ENCODE measurements around the gene PAM16.

The PAM16 gene

DNA sequence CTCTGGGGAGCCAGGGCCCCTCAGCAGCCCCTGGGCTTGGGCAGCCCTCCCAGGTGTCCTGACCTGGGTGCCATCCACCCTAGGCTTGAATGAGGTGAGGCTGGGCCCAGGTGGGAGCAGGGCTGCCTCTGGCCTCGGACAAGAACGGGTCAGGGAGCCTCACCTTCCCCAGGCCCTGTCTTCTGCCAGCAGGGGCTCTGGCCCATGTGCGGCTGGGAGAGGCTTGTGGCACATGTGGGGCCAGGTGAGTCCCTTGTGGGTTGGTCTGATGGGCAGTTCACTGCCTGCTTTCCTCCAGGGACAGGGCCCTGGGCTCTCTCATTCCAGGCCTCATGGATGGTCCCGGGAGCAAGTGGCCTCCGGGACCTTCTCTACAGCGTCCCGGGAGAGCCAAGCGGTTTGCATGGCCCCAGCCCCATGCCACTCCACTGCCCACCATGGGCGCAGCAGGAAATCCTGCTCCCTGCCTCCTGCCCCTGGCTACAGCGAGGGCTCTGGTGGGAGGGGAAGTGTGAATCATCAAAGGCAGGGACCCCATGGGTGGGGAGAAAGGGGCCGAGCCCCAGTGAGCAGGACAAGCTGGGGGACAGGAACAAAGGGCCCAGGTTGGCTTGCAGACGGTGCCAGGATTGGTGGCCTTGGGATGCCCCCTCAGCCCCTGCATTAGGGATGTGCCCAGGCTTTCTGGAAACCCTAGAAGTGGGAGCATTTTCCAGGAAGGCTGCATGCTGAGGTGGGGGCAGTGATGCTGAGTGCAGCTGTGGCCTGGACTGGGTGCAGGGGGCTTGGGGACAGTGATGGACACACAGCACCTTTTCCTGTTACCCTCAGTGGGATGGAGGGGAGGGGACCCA is 32.7 kb upstream of the PAM16 start:
- no peak for DNase-seq

DNA sequence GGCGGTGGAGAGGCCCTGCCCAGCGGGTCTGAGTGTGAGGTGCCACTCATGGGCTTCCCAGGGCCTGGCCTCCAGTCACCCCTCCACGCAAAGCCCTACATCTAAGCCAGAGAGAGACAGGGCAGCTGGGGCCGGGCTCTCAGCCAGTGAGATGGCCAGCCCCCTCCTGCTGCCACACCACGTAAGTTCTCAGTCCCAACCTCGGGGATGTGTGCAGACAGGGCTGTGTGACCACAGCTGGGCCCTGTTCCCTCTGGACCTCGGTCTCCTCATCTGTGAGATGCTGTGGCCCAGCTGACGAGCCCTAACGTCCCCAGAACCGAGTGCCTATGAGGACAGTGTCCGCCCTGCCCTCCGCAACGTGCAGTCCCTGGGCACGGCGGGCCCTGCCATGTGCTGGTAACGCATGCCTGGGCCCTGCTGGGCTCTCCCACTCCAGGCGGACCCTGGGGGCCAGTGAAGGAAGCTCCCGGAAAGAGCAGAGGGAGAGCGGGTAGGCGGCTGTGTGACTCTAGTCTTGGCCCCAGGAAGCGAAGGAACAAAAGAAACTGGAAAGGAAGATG is 31.8 kb upstream of the PAM16 start:
- no peak for DNase-seq

DNA sequence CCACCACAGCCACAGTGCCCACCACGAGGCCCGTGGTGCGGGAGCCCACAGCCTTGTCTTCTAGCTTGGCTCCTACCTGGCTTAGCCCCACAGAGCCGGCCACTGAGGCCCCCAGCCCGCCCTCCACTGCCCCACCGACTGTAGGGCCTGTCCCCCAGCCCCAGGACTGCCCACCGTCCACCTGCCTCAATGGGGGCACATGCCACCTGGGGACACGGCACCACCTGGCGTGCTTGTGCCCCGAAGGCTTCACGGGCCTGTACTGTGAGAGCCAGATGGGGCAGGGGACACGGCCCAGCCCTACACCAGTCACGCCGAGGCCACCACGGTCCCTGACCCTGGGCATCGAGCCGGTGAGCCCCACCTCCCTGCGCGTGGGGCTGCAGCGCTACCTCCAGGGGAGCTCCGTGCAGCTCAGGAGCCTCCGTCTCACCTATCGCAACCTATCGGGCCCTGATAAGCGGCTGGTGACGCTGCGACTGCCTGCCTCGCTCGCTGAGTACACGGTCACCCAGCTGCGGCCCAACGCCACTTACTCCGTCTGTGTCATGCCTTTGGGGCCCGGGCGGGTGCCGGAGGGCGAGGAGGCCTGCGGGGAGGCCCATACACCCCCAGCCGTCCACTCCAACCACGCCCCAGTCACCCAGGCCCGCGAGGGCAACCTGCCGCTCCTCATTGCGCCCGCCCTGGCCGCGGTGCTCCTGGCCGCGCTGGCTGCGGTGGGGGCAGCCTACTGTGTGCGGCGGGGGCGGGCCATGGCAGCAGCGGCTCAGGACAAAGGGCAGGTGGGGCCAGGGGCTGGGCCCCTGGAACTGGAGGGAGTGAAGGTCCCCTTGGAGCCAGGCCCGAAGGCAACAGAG is 31.0 kb upstream of the PAM16 start:
- DNase-seq, result no peak

DNA sequence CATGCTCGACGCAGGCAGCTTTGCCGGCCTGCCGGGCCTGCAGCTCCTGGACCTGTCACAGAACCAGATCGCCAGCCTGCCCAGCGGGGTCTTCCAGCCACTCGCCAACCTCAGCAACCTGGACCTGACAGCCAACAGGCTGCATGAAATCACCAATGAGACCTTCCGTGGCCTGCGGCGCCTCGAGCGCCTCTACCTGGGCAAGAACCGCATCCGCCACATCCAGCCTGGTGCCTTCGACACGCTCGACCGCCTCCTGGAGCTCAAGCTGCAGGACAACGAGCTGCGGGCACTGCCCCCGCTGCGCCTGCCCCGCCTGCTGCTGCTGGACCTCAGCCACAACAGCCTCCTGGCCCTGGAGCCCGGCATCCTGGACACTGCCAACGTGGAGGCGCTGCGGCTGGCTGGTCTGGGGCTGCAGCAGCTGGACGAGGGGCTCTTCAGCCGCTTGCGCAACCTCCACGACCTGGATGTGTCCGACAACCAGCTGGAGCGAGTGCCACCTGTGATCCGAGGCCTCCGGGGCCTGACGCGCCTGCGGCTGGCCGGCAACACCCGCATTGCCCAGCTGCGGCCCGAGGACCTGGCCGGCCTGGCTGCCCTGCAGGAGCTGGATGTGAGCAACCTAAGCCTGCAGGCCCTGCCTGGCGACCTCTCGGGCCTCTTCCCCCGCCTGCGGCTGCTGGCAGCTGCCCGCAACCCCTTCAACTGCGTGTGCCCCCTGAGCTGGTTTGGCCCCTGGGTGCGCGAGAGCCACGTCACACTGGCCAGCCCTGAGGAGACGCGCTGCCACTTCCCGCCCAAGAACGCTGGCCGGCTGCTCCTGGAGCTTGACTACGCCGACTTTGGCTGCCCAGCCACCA is 30.2 kb upstream of the PAM16 start:
- DNase-seq, result no peak

DNA sequence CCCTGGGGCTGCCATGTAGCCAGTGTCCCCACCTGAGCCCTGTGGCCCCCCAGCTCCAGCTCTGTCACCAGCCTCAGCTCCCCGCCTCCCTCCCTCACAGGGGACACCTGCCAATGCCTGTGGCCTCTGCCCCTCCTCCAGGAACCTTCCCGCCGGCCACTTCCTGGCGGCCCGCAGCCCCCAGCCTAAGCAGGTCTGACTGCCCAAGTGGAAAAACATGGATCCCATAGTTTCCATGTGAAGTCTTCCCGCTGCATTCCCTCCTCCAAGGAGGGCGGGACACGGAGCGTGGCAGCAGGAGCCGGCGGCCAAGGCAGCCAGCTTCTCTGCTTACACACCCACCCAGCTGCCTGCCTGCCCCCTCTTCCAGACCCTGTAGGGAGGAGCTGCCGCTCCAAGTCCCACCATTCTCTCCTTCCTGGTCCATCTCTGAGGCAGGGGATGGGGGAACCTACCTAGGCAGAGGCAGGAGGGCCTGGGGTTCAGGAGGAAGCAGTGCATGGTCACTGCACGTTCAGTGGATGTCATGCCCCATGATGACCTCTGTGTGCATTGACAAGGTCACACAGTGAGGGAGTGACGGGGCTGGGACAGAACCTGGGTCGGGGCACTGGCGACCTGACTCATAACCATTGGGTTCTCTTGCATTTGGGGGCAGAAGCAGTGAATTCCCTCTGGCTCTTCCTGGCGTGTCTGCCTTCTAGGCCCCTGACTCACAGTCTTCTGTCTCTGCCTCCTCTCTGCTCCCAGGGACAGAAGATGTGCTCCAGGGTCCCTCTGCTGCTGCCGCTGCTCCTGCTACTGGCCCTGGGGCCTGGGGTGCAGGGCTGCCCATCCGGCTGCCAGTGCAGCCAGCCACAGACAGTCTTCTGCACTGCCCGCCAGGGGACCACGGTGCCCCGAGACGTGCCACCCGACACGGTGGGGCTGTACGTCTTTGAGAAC is 29.3 kb upstream of the PAM16 start:
- DNase-seq, result no peak

DNA sequence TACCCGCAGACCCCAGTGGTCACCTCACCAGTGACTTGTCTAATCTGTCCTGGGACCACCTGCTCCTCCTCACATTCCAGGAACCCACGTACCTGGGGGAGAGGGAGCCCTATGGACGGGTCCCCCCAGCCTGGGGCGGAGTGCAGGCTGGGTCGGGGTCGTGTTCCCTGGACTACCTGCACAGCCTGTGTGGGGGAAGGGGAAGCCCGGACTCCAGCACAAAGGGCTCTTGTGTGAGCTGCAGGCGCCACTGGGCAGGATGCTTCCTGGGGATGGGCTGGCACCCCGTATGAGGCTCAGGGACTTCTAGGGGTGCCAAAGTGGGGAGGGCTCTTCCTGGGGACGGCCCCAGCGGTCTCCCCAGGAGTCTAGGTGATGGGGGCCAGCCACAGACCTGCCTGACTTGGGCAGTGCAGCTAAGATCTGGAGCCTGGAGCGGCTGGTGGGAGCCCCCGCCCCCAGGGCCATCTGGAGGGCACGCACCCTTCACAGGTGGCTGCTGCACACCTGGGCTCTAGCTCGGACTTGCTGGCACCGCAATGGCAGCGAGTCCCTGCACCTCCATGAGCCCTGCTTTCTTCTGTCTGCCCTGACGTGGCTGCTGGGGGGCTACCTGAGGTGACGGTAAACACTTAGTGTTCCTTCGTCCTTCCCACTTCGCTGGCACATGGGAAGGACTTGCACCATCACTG is 28.0 kb upstream of the PAM16 start:
- DNase-seq, result no peak

DNA sequence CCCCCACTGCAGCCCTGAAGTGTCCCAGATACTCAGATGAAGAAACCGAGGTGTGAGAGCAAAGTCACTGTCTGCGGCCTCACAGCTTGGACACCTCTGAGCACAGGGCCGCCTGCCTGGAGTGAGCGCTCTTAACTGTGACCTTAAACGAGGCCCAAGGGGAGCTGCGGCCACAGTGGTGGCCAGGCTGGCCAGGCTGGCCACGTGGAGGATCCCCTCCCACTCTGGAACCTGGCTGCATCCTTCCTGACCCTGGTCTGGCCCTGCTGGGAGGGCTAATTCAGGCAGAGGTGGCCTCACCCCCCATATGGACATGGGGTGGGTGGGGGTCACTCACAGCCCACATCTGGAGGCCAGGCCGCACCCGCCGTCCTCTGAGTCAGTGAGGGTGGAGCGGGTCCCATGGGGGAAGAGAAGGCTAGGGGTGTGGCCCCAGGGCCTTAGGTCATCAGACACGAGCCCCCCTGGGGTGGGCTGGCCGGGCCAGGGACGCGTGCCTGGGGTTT is 27.1 kb upstream of the PAM16 start:
- no peak for DNase-seq

DNA sequence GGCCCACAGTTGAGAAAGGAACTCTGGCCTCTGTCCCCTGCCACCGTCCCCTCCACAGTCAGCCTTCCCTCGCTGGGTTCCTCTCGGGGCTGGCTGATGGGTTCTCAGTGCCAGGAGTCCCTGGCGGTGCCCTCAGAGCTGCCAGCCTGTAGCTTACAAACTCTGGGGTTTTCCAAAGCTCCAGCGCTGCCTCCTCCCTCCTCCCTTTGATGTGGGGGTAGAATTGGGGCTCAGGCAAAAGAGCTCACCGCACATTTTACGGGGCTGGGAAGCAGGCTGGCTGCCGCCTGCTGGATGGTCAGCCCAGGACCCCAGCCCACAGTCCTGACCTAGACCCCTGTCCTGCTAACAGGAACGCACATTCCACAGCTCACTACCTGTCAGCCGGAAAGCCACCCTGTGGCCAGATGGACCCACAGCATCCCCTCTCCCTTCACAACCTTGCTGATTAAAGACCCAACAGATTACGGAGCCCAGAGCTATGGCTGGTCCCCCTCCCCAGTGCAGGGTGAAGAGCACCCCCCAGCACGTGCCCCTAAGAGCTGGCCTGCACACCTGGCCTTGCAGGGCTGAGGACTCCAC is 26.5 kb upstream of the PAM16 start:
- DNase-seq, result no peak

DNA sequence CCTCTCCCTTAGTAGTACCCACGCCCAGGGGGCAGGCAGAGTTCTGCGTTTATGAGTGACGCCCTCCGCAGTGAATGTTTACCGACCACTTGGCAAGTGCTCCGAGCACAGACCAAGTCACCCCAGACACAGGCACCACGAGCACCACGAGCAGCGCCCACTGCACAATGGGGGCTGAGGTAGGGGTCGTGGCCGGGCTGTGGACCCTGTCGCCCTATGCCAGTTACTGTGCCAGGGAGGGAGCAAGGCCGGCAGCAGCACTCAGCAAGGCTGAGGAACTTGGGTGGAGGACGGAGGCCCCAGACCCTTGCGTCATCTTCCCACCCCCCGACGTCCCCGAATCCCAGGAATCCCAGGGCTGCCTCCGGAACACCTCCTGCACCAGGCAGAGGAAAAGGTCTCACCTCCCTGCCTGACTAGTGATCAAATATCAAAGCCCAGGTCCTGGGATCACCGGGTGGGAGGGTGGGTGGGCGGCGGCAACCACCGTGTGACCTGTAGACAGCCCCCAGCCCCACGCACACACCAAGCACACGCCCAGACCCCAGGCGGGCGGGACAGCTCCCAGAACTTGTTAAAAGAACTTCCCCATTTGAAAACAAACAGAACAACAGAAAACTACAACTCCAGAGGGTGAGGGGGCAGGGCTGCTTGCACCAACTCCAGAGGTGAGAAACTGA is 25.9 kb upstream of the PAM16 start:
- no peak for DNase-seq

DNA sequence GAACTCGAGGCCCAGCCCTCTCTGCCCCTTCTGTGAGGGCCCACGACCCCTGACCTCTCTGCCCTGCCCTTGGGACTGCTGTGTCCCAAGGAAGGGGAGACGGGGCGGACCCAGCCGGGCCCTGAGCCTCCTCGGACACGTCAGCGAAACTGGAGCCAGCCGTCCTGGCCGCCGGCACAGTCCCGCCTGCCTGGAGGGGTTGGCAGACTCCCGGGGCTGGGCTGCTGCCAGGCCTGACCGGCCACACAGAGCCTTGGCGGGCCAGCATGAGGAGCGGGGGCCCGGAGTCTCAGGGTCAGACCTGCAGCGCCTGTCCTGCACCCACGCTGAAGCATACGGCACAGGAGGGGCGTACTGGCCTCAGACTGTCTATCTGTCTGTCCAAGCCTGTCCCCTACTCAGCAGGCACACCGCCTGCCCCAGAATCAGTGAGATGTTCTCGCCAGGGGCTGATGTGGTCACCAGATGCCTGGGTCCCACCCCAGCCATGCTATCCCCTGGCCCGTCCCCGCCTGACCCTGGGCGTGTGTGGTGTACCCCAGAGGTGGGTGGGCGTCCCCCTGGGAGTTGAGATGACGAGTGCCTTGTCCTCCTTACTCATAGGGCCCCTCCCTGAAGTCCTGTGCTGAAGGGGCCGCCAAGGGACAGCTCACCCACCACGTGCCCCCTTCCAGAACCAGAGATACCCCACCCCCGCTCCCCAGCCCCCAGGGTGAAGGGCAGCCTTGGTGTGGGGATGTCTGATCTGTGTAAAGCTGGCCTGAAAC is 25.2 kb upstream of the PAM16 start:
- DNase-seq, result peak; percentile 67

DNA sequence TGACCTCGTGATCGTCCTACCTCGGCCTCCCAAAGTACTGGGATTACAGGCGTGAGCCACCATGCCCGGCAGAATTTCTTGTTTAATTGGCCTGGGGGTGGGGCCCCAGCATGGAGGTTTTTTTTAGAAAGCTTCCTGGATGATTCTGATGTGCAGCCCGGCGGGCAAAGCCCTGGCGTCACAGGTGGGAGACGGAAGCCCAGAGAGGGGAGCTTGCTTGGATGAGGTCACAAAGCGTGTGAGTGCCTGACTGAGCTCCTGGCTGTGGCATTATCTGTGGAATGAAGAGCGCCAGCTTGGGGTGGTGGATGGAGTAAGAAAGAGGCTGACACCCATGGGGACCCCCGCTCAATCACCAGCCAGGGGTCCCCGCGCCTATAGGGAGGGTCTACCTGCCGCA is 24.6 kb upstream of the PAM16 start:
- DNase-seq, result no peak

DNA sequence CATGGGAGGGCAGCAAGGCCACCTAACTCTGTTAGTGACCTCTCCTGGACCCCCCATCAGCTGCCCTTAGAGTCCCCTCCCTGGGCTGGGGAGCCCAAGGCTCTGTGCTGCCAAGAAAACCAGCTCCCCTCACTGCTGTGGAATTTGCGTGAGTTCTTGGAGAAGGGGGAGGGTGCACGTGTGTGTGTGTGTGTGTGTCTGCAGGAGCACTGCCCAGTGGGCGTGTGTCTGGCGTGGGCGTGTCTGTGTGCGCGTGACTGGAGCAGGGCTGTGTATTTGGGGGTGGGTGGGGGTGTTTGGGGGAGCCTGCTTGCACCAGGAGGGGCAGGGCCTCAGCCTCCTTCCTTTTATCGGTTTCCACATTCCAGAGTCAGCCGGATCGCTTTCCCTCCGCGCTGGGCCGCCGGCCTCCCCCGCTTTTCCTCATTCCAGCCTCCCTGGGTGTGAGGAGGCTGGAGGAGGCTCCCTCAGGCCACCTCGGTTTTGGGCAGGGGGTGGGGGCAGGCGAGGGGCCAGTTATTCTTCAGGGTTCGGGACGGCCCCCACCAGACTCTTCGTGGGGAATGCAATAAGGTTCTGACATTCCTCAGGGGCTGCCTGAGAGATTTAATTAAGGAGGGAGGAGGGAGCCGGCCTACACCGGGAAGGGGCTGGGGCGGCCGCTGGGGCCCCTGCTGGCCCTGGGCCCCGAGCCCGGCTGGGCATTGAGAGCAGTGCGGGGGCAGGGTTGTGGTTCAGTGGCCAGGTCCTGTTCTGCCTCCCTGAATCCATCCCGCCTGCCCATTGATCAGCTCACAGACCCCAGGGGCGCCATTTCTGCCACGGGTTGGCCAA is 23.0 kb upstream of the PAM16 start:
- peak; percentile 97 for DNase-seq

DNA sequence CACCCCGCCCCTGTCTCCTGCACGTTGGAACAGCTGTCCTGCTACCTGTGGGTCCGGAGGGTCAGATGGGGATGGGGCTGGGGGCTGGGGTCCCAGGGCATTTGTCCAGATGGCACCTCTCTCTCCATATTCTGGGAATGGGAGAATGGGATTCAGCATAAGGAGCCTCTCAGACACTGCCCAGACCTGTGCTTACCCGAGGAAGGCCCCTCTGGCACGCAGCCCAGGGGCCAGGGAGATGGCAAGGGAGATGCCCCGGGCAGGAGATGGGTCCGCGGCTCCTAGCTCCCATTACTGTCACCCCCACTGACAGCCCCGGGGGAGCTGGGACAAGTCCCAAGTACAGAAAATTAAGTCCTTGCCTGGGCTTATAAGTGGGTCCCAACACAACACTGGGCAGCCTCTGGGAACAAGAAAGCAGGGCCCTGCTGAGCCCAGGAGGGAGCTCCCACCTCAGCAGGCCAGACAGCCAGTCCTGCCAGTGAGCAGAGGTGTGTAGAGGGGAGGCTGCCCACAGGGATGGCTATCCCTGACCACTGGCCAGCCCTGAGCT is 22.3 kb upstream of the PAM16 start:
- no peak for DNase-seq

DNA sequence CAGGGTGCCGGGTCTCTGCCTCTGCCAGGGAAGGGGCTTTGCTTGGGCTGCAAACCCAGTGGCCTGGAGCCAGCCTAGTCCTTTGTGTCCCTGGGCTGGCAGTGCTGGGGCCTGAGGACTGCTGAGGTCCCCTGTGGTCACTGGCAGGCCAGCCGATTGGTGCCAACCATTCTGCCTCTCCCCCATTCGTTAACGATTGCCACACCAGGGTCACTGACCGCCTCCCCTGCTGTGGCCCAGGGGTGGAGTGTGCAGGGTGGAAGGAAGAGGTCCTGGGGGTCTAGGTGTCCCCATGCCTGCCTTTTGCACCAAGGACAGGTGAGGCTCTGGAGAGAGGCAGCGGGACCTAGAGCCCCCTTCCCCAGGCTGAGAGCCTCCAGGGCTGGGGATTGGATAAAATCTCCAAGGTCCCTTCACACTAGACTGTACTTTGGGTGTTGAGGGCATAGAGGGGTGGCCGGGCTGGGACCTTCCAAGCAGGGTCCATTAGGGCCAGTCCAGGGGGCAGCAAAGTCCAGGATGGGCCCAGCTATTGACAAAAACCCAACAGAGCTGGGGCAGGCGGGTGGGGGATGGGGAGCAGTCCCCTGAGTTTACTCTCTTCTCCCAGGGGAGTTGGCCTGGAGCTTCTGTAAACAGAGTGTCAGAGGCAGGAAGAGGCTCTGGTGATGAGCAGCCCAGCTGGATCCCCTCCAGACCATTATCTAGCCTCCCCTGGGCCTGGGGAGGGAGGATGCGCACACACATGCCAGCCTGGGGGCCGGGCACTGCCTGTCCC is 21.6 kb upstream of the PAM16 start:
- peak; percentile 92 for DNase-seq

DNA sequence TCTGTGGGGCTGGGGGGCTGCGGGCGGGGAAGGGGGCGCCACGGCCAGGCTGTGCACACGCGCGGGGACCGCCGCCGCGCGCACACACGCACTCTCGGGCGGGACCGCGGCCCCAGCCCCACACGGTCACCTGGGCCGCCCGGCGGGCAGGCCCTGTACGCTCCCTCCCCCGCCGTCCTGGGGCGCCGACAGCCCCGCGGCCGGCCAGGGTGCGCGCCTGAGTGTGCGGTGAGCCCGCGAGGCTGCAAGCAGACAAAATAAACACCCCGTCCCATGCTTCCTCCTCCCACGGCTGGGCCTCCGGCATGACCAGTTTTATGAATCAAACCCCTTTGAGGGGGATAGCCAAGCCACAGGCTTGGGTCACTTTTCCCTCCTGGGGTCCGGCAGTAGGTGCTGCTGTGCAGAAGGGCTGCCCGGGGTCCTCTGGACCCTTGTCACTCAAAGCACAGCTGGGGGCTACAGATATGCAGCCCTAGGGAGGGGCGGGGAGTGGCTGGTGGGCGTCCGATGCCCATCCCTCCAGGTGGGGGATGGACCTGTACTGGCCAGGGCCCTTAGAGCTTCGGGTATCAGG is 21.0 kb upstream of the PAM16 start:
- no peak for DNase-seq

DNA sequence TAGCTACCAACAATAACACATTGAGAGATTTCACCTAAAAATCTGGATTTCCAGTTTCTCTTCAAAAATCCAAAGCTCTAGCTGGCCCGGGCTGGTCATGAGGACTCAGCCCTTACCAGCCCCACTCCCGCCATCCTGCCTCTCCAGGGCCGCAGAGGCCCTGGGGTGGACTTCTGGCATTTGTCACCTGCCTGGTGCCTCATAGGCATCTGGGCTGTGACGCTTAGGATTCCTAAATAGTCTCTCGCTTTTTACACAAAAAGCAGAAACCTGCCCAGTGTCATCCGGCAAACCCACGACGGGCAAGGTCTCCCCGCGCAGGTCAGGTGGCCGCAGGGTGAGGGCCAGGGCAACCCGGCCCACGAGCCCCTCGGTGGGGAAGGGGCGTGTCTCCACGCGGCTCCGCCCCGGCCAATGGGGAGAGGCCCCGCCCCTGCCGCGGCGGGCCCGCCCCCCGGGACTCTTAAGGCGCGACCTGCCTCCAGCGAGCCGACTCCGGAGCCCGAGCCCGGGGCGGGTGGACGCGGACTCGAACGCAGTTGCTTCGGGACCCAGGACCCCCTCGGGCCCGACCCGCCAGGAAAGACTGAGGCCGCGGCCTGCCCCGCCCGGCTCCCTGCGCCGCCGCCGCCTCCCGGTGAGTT is 20.4 kb upstream of the PAM16 start, which contains the start of gene VASN:
TSS of gene VASN (plus strand) at position 492 of the 644 bp plus-strand sequence. CDS start 9,030 bp downstream, outside the sequence.
- DNase-seq, result peak; percentile 81

Data from fibroblast of skin of right biceps (primary cell).